D721Med (cell line): Measurements from ENCODE around the gene ARHGEF12.

Experiments used
- DNase-seq: peaks from one replicate; pipeline ENCODE4 v3.0.0; 2011; ENCODE audit warnings: low spot score; ENCODE audit not compliant: insufficient read length
- FAIRE-seq: peaks from 2 replicates; lab custom pipeline; 2011; peaks lifted over from hg19 to GRCh38; lab: Jason Lieb, UNC
- TF ChIP-seq, protein P1 (sequence below): IDR thresholded peaks from 2 replicates; pipeline ENCODE4 v1.5.1; 2012; ENCODE audit warnings: mild to moderate bottlenecking, control low read depth; ENCODE audit not compliant: insufficient read depth; ENCODE audit errors: missing control alignments

ARHGEF12 gene

GRCh38 chr11:120510406-120511115, 174.3 kb downstream of the ARHGEF12 start:
- FAIRE-seq, result no peak
- TF ChIP-seq, protein P1, sequence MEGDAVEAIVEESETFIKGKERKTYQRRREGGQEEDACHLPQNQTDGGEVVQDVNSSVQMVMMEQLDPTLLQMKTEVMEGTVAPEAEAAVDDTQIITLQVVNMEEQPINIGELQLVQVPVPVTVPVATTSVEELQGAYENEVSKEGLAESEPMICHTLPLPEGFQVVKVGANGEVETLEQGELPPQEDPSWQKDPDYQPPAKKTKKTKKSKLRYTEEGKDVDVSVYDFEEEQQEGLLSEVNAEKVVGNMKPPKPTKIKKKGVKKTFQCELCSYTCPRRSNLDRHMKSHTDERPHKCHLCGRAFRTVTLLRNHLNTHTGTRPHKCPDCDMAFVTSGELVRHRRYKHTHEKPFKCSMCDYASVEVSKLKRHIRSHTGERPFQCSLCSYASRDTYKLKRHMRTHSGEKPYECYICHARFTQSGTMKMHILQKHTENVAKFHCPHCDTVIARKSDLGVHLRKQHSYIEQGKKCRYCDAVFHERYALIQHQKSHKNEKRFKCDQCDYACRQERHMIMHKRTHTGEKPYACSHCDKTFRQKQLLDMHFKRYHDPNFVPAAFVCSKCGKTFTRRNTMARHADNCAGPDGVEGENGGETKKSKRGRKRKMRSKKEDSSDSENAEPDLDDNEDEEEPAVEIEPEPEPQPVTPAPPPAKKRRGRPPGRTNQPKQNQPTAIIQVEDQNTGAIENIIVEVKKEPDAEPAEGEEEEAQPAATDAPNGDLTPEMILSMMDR, result no peak
- DNase-seq, result no peak

DNA sequence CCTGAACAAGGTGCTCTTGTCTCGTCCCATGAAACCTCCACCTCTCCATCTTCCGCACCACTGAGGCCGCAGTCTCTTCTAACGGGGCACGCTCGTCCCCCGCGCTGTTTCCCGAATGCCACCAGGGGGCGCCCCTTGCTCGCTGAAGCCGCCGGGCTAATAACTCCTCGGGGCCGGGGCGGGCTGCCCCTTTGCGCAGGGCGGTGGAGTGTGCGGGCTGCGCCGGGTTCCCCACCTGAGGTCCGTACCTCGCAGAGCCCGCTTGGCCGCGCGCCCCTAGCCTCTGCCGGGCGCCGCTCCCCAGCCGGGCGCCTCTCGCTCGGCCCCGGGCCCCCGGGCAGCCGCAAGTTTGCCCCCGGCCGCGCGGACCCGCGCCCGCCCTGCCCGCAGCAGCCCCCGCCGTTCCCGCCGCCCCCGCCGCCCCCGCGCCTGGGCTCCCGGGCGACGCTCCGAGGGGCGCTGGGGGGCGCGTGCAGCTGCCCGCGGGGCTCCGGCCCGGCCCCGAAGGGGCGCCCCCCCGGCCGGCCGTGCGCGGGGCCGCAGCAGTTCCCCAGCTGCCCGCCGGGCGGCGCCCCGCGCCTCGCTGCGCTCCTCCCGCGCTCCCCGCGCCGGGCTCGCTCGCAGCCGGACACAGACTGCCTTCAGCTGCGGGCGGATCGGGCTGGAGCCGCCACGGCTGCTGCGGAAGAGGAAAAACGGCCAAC, 175.1 kb downstream of the ARHGEF12 start, which contains the start of gene GRIK4:
Gene GRIK4, plus strand, starts transcription at position 633 of the 704 bp plus-strand sequence. CDS start 148,571 bp downstream, outside the sequence.
- FAIRE-seq, result no peak
- TF ChIP-seq, protein P1, result peak; percentile 81

GRCh38 chr11:120511820-120512738, 175.9 kb downstream of the ARHGEF12 start:
- TF ChIP-seq, protein P1, result no peak
- DNase-seq (peak; percentile 57), FAIRE-seq (no peak)

More for the DNA sequence above, 175.1 kb downstream of the ARHGEF12 start, which contains the start of gene GRIK4:
- peak; percentile 95 for DNase-seq

- FAIRE-seq (no peak), DNase-seq (no peak)
- TF ChIP-seq, protein P1, result no peak
Observed at GRCh38 chr11:120512739-120513435, 176.7 kb downstream of the ARHGEF12 start.

DNA sequence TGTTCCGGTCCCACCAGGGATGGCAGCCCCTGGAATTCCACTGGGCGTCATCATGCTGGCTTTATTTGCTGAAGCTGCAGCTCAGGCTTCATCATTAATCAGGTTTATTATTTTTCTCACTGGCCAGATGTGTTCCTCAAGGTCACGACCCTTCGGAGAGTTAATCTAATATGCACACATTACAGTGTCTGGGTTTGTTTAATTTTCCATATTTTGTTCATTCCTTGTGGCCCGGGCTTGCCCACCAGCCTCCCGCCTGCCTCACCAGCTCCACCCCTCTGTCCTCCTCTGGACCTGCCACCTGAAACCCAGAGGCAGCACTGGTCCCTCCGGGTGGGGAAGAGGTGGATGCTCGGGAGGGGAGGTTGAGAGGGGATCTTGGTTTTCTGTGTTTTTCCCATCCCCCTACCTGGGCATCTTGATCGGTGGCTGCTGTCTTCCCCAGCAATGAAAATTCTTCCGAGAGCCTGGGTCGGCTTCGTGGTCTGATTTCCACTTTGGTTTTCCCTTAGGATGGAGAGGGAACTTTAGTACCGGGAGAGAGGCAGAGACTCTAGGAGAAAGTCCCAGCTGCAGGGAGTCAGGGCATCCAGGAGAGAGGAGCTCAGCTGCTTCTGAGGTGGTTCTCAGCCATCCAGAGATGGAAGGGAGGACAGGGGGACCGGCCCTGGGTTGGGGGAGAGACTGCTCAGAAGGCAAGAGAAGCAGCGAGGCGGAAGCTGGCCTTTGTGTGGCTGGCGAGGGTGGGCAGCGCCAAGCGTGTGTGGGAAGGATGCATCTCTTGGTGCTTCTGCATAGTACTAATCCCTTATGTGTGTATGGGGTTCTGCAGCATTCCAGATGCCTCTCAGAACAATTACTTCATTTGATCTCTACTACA, 177.5 kb downstream of the ARHGEF12 start:
- FAIRE-seq (no peak), DNase-seq (no peak)
- TF ChIP-seq, protein P1, result no peak
